Measurements from ENCODE around the gene UACA. TPM values are rescaled to one million over a fixed set of nuclear protein-coding genes. Genes with fewer than 3 reads are reported as not detected.
"Not testable (repeated sequence)": the region's sequence is repeated elsewhere in the genome, so short reads cannot be mapped to it uniquely, and the experiment has no call there.

Gene UACA
- total RNA-seq, 3 donors from 2014 or later (not counting 1 experiment from before 2014, with no cell fraction given), result 1.1 to 3.1 (median 2.1) TPM

GRCh38 chr15:70617076-70617910 lies 146.1 kb downstream of the UACA start:
- intact Hi-C loops (cut with micrococcal nuclease), result no loop called here
- TF ChIP-seq CTCF (IDR thresholded peaks at IDR 0.05), result no peak
- ATAC-seq, result no peak

DNA sequence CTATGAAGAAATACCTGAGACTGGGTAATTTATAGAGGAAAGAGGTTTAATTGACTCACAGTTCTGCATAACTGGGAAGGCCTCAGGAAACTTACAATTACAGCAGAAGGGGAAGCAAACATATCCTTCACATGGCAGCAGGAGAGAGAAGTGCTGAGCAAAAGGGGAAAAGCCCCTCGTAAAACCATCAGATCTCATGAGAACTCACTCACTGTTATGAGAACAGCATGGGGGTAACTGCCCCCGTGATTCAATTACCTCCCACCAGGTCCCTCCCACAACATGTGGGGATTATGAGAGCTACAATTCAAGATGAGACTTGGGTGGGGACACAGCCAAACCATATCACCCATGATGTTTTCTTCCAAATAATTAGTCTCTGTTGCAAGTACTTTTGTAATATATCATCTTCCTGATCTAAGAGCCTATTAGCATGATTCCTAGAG lies 147.0 kb downstream of the UACA start:
- peaks cover 8 to 26% of the 10 kb centered on the region in 2 donors for H3K27me3 Mint-ChIP-seq (ENCODE audit: low read depth in 2 of 2)
- H3K9me3 ChIP-seq (ENCODE audit: control insufficient read depth, insufficient read depth, low read length); H3K27me3 ChIP-seq (ENCODE audit: control insufficient read depth, insufficient read depth, low read length); intact Hi-C loops (cut with micrococcal nuclease); H3K27ac Mint-ChIP-seq; H3K4me1 Mint-ChIP-seq; ATAC-seq; H3K9me3 Mint-ChIP-seq; H3K4me3 ChIP-seq (ENCODE audit: low read length); DNase-seq; H3K27ac ChIP-seq (ENCODE audit: low read length); H3K36me3 Mint-ChIP-seq; H3K36me3 ChIP-seq (ENCODE audit: control insufficient read depth, insufficient read depth, low read length); H3K4me3 Mint-ChIP-seq; H3K4me1 ChIP-seq (ENCODE audit: control insufficient read depth, insufficient read depth, low read length): not testable (repeated sequence)
- no CpG with 5 or more reads among the region's 2 CpGs for WGBS (ENCODE audit: insufficient coverage)

More at GRCh38 chr15:70617076-70617910, 146.1 kb downstream of the UACA start:
- Mint-ChIP-seq H3K36me3 (no peaks in the 10 kb centered on the region), H3K4me1 (no peaks in the 10 kb centered on the region), H3K27ac (no peak overlapping the region), H3K4me3 (no peak overlapping the region), H3K9me3 (no peaks in the 10 kb centered on the region), H3K27me3 (ENCODE audit: low read depth in 2 of 2) (peaks cover 8 to 26% of the 10 kb centered on the region in 2 donors)
- no peak for DNase-seq
- Histone ChIP-seq H3K27ac (ENCODE audit: low read length) (no peak overlapping the region), H3K9me3 (ENCODE audit: control insufficient read depth, insufficient read depth, low read length) (no peaks in the 10 kb centered on the region), H3K4me3 (ENCODE audit: low read length) (no peak overlapping the region), H3K27me3 (ENCODE audit: control insufficient read depth, insufficient read depth, low read length) (no peaks in the 10 kb centered on the region), H3K36me3 (ENCODE audit: control insufficient read depth, insufficient read depth, low read length) (no peaks in the 10 kb centered on the region), H3K4me1 (ENCODE audit: control insufficient read depth, insufficient read depth, low read length) (no peaks in the 10 kb centered on the region)
- WGBS (ENCODE audit: insufficient coverage), result 84% methylated on average over 2 of the region's 4 CpGs

- 86% methylated on average over 9 of the region's 9 CpGs for WGBS (ENCODE audit: insufficient coverage)
- H3K4me1 Mint-ChIP-seq, result no peaks in the 10 kb centered on the region
These were observed 147.7 kb downstream of the UACA start for GRCh38 chr15:70615435-70616310.

More at GRCh38 chr15:70615435-70616310, 147.7 kb downstream of the UACA start:
- no peaks in the 10 kb centered on the region for H3K27me3 ChIP-seq (ENCODE audit: control insufficient read depth, insufficient read depth, low read length)
- TF ChIP-seq CTCF (IDR thresholded peaks at IDR 0.05), result no peak
- ATAC-seq, result no peak
- H3K36me3 ChIP-seq (ENCODE audit: control insufficient read depth, insufficient read depth, low read length), result no peaks in the 10 kb centered on the region
- Mint-ChIP-seq H3K27ac (no peak overlapping the region), H3K4me3 (no peak overlapping the region), H3K36me3 (no peaks in the 10 kb centered on the region), H3K27me3 (ENCODE audit: low read depth in 2 of 2) (peaks cover 8 to 20% of the 10 kb centered on the region in 2 donors), H3K9me3 (no peaks in the 10 kb centered on the region)
- DNase-seq, result no peak
- intact Hi-C loops (cut with micrococcal nuclease), result no loop called here
- H3K4me1 ChIP-seq (ENCODE audit: control insufficient read depth, insufficient read depth, low read length), result no peaks in the 10 kb centered on the region
- H3K4me3 ChIP-seq (ENCODE audit: low read length), result no peak overlapping the region
- H3K9me3 ChIP-seq (ENCODE audit: control insufficient read depth, insufficient read depth, low read length), result no peaks in the 10 kb centered on the region
- H3K27ac ChIP-seq (ENCODE audit: low read length), result no peak overlapping the region
